K562 (cell line): Measurements from ENCODE around the gene CCDC54. TPM values are rescaled to one million over a fixed set of nuclear protein-coding genes. Genes with fewer than 3 reads are reported as not detected.

Experiments used
- ATAC-seq: fragments of 200-7000 bp; cut with Tn5 transposase; 3 replicates; pipeline ENCODE4 v1.9.1; 2020; ENCODE audit warnings: moderate library complexity
- BruUV-seq: library from RNA; stranded (reverse); fragments of 400-500 nt; replicated peaks from 2 replicates; lab custom pipeline; 2021; lab: Mats Ljungman, UMichigan
- CTCF ChIA-PET: fragments of 300-600 bp; formaldehyde crosslinking; extraction: SDS; loops from one replicate; lab custom pipeline; 2021; ENCODE audit warnings: low intra/inter-chr PET ratio; lab: Yijun Ruan, JAX
- POLR2A ChIA-PET: fragments of 300-600, 350-650 bp; sonication (Branson Sonifier 250); formaldehyde crosslinking; extraction: SDS; loops from one replicate; lab custom pipeline; 2021; ENCODE audit warnings: antibody characterized with exemption, inconsistent platforms; lab: Yijun Ruan, JAX
- DNase-seq, 4 experiments: peaks; one replicate each; pipeline versions ENCODE4 v3.0.0 to v3.0.0-alpha.2; 2011 to 2018; ENCODE audit warnings: low spot score in 3 of 4, mixed read lengths in 3 of 4; ENCODE audit errors: extremely low read depth in 1 of 4
- FAIRE-seq: peaks from 2 replicates; lab custom pipeline; 2011; peaks lifted over from hg19 to GRCh38; lab: Jason Lieb, UNC
- H2AFZ ChIP-seq: 2 replicates; pipeline ENCODE4 v1.6.0; 2011; ENCODE audit warnings: low read depth, low read length, control low read depth, inconsistent platforms
- H3K27ac ChIP-seq: fragments of 200-600 bp; 3 replicates; pipeline ENCODE4 v1.8.0; 2011; ENCODE audit warnings: low read depth, mild to moderate bottlenecking, control low read depth, inconsistent platforms, low read length, moderate library complexity, mixed read lengths; ENCODE audit errors: extremely low read depth
- H3K27me3 ChIP-seq, 2 experiments: fragments of 300-600 bp in 1 of 2; 2 replicates in 1 of 2; 3 replicates in 1 of 2; pipeline versions ENCODE4 v1.6.0 to v1.8.0; 2011; ENCODE audit warnings: inconsistent platforms in 2 of 2, low read length in 2 of 2, mild to moderate bottlenecking in 1 of 2, mixed read lengths in 1 of 2, moderate library complexity in 1 of 2; ENCODE audit not compliant: control insufficient read depth in 2 of 2, insufficient read depth in 2 of 2
- H3K36me3 ChIP-seq: fragments of 300-600 bp; 3 replicates; pipeline ENCODE4 v1.8.0; 2011; ENCODE audit warnings: mild to moderate bottlenecking, low read length, inconsistent platforms; ENCODE audit not compliant: control insufficient read depth, insufficient read depth
- H3K4me1 ChIP-seq, 2 experiments: fragments of 200-600 bp in 1 of 2; replicated peaks in 1 of 2; 2 replicates in 1 of 2; 3 replicates in 1 of 2; pipeline versions ENCODE4 v1.5.1 to v1.8.0; 2011; ENCODE audit warnings: inconsistent platforms in 2 of 2, low read length in 2 of 2, mild to moderate bottlenecking in 1 of 2, mixed read lengths in 1 of 2, moderate library complexity in 1 of 2; ENCODE audit not compliant: control insufficient read depth in 2 of 2, insufficient read depth in 2 of 2
- H3K4me2 ChIP-seq: 2 replicates; pipeline ENCODE4 v1.6.1; 2011; ENCODE audit warnings: low read length, control low read depth, inconsistent platforms, mixed read lengths; ENCODE audit not compliant: insufficient read depth
- H3K4me3 ChIP-seq: fragments of 200-600 bp; sonication (generic), shearing (Covaris generic); 2 replicates; pipeline ENCODE4 v1.5.1; 2016; ENCODE audit warnings: control low read depth, inconsistent platforms
- H3K79me2 ChIP-seq: fragments of 200-600 bp; 3 replicates; pipeline ENCODE4 v1.8.0; 2011; ENCODE audit warnings: low read length, inconsistent platforms; ENCODE audit not compliant: control insufficient read depth, insufficient read depth
- H3K9ac ChIP-seq, 2 experiments: 2 replicates each; pipeline versions ENCODE4 v1.6.0 to v1.6.1; 2011; ENCODE audit warnings: low read depth in 2 of 2, low read length in 2 of 2, control low read depth in 1 of 2, inconsistent platforms in 1 of 2, mild to moderate bottlenecking in 1 of 2, mixed read lengths in 1 of 2; ENCODE audit not compliant: insufficient read depth in 1 of 2
- H3K9me1 ChIP-seq: one replicate; pipeline ENCODE4 v1.6.0; 2011; ENCODE audit warnings: inconsistent platforms, mild to moderate bottlenecking, low read length, moderate library complexity; ENCODE audit not compliant: control insufficient read depth, insufficient read depth
- H3K9me3 ChIP-seq: replicated peaks from 2 replicates; pipeline ENCODE4 v1.5.1; 2011; ENCODE audit warnings: low read depth, low read length, inconsistent platforms; ENCODE audit not compliant: control insufficient read depth, insufficient read depth
- H4K20me1 ChIP-seq: replicated peaks from 2 replicates; pipeline ENCODE4 v1.6.1; 2011; ENCODE audit warnings: low read length, inconsistent platforms, mixed read lengths; ENCODE audit not compliant: control insufficient read depth, insufficient read depth
- C11orf30 ChIP-seq: fragments of 450-650 bp; IDR thresholded peaks from 2 replicates; pipeline ENCODE4 v1.6.1; 2016; ENCODE audit warnings: low read depth, mild to moderate bottlenecking
- CHD4 ChIP-seq: fragments of 200-600 bp; sonication (generic); IDR thresholded peaks from 3 replicates; pipeline ENCODE4 v1.6.1; 2012; ENCODE audit warnings: low read depth, mild to moderate bottlenecking, mixed read lengths, low read length, inconsistent platforms; ENCODE audit not compliant: insufficient read depth, insufficient replicate concordance, poor library complexity, severe bottlenecking
- CTCFL ChIP-seq: IDR thresholded peaks from 2 replicates; pipeline ENCODE4 v1.6.1; 2011; ENCODE audit warnings: borderline replicate concordance, low read depth, mild to moderate bottlenecking, moderate library complexity, low read length; ENCODE audit not compliant: insufficient read depth, poor library complexity, severe bottlenecking
- HMGXB4 ChIP-seq: sonication (generic); formaldehyde crosslinking; IDR thresholded peaks from 2 replicates; pipeline ENCODE4 v1.8.1; 2023; ENCODE audit warnings: mild to moderate bottlenecking, missing genetic modification reagents
- RFX1 ChIP-seq: fragments of 450-650 bp; IDR thresholded peaks from 2 replicates; pipeline ENCODE4 v1.6.1; 2016; ENCODE audit warnings: mild to moderate bottlenecking, moderate library complexity
- SIN3A ChIP-seq, 2 experiments: fragments of 150-350 bp in 1 of 2; IDR thresholded peaks; 2 replicates each; pipeline ENCODE4 v1.6.1; 2011 to 2016; ENCODE audit warnings: borderline replicate concordance in 2 of 2, low read depth in 2 of 2, low read length in 2 of 2, mild to moderate bottlenecking in 2 of 2, moderate library complexity in 2 of 2; ENCODE audit not compliant: control insufficient read depth in 1 of 2
- TAF7 ChIP-seq: fragments of 450-650 bp; IDR thresholded peaks from 2 replicates; pipeline ENCODE4 v1.6.1; 2016; ENCODE audit warnings: missing genetic modification characterization, missing compliant biosample characterization
- ZNF274 ChIP-seq: IDR thresholded peaks from 2 replicates; pipeline ENCODE4 v1.6.1; 2011; ENCODE audit warnings: low read depth, mild to moderate bottlenecking, low read length, moderate library complexity, borderline replicate concordance
- ZNF518B ChIP-seq: fragments of 250-450 bp; sonication (Bioruptor Pico); IDR thresholded peaks from 2 replicates; pipeline ENCODE4 v1.5.0; 2021; ENCODE audit warnings: mild to moderate bottlenecking, moderate library complexity
- WGBS: fragments of 100-300 bp; shearing (Covaris generic); methylation state at CpG from one replicate; pipeline ENCODE4 v1.1.6; 2016; ENCODE audit warnings: low coverage, mixed read lengths; ENCODE audit not compliant: insufficient coverage; ENCODE audit errors: missing lambda C conversion rate; 5-methylcytosine and 5-hydroxymethylcytosine counted together
- in situ Hi-C: fragments of 300-500 bp; cut with MboI; formaldehyde crosslinking; loops from 4 replicates; pipeline ENCODE4 v1.15.0; 2018; ENCODE audit warnings: inconsistent platforms, mixed read lengths
- intact Hi-C: fragments of 100-400 bp; cut with micrococcal nuclease; formaldehyde crosslinking; loops from 2 replicates; pipeline ENCODE4 v1.14.2; 2022
- polyA plus RNA-seq, 8 experiments: library from polyadenylated mRNA; depleted of rRNA in 4 of 8; stranded (reverse) in 5 of 8; unstranded in 3 of 8; fragments of >200 nt; fragmentation: Nextera tagmentation in 2 of 8; fragmentation: Illumina TruSeq in 1 of 8; extraction: Ambion mirVana in 2 of 8; extraction: Trizol in 1 of 8; gene quantifications; 2 replicates each; pipeline versions ENCODE4 v1.2.1 to v1.2.3, GENCODE V29; 2011 to 2014; ENCODE audit warnings: inconsistent platforms in 1 of 8, missing spikeins in 1 of 8
- total RNA-seq, 7 experiments: library from RNA; depleted of rRNA in 6 of 7; stranded (reverse); fragments of >200 nt in 6 of 7; fragmentation: Illumina TruSeq in 2 of 7; extraction: Trizol in 2 of 7; gene quantifications; 2 replicates each; pipeline versions ENCODE4 v1.2.1 to v1.2.3, GENCODE V29; 2011 to 2021; ENCODE audit warnings: low replicate concordance in 1 of 7

The CCDC54 gene
- total and polyA plus RNA-seq, 9 of the 15 experiments (the other 6 are each of a cell fraction or from before 2014, with no cell fraction given): not detected

DNA sequence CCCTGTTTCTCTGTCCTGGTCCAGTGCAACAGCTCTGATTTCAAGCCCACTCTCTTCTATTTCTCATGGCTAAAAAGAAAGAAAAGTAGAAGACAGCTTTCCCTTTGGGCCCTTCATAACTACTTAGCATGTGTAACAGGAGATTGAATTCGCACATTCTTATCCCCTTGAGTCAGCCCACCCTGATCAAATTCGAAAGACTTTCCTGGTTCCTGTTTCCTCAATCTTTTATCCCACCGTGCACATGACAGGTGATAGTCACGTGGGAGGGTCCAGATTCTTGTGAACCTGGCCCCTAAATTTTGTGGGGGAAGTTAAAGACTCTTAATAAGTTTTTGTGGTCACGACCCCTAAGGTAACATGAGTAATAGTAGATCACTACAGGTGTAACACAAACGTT is 4.7 kb upstream of the CCDC54 start:
- no peak for FAIRE-seq
- BruUV-seq: no TSS peak
- no peak overlapping the region for H2AFZ ChIP-seq
- no peaks in the 10 kb centered on the region for H3K9me1 ChIP-seq
- H4K20me1 ChIP-seq: no peaks in the 10 kb centered on the region
- intact Hi-C loops: no loop called here
- WGBS: 20% methylated on average over 6 of the region's 6 CpGs
- in situ Hi-C loops: no loop called here
- no peaks in the 10 kb centered on the region for H3K36me3 ChIP-seq
- H3K27ac ChIP-seq: no peak overlapping the region
- no peak for TF ChIP-seq C11orf30
- no peak for TF ChIP-seq TAF7 (tag)
- TF ChIP-seq CHD4: no peak
- no peak for TF ChIP-seq CTCFL
- no peak for TF ChIP-seq ZNF274
- TF ChIP-seq SIN3A (IDR thresholded peaks at IDR 0.05; ENCODE audit: borderline replicate concordance in 2 of 2, control insufficient read depth in 1 of 2, low read depth in 2 of 2, low read length in 2 of 2): no peak
- TF ChIP-seq RFX1: no peak
- TF ChIP-seq ZNF518B (CRISPR knock-in tag): no peak
- TF ChIP-seq HMGXB4 (CRISPR knock-in tag): no peak
- POLR2A ChIA-PET: no interaction called here
- no peaks in the 10 kb centered on the region for H3K79me2 ChIP-seq
- ATAC-seq: no peak
- CTCF ChIA-PET: no interaction called here
- DNase-seq: no peak
- no peak overlapping the region for H3K4me2 ChIP-seq
- H3K4me3 ChIP-seq: no peak overlapping the region
- no peaks in the 10 kb centered on the region for H3K27me3 ChIP-seq
- no peak overlapping the region for H3K9ac ChIP-seq
- no peaks in the 10 kb centered on the region for H3K9me3 ChIP-seq
- H3K4me1 ChIP-seq: no peaks in the 10 kb centered on the region; a peak in 1 of 5 replicates
